ENCODE data around the gene CLMN. TPM values are rescaled to one million over a fixed set of nuclear protein-coding genes. Genes with fewer than 3 reads are reported as not detected.

Gene CLMN
- total RNA-seq, 1 donor from 2014 or later, result 9.6 TPM

- TF ChIP-seq, protein P1, sequence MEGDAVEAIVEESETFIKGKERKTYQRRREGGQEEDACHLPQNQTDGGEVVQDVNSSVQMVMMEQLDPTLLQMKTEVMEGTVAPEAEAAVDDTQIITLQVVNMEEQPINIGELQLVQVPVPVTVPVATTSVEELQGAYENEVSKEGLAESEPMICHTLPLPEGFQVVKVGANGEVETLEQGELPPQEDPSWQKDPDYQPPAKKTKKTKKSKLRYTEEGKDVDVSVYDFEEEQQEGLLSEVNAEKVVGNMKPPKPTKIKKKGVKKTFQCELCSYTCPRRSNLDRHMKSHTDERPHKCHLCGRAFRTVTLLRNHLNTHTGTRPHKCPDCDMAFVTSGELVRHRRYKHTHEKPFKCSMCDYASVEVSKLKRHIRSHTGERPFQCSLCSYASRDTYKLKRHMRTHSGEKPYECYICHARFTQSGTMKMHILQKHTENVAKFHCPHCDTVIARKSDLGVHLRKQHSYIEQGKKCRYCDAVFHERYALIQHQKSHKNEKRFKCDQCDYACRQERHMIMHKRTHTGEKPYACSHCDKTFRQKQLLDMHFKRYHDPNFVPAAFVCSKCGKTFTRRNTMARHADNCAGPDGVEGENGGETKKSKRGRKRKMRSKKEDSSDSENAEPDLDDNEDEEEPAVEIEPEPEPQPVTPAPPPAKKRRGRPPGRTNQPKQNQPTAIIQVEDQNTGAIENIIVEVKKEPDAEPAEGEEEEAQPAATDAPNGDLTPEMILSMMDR (conservative IDR thresholded peaks at IDR 0.05; ENCODE audit: low read depth, low read length), result no peak
- no peak overlapping the region for H3K4me3 ChIP-seq (ENCODE audit: low read depth, low read length)
- no peak for DNase-seq (ENCODE audit: low read depth)
Measured at GRCh38 chr14:95185767-95186392, 133.8 kb downstream of the CLMN start.

DNA sequence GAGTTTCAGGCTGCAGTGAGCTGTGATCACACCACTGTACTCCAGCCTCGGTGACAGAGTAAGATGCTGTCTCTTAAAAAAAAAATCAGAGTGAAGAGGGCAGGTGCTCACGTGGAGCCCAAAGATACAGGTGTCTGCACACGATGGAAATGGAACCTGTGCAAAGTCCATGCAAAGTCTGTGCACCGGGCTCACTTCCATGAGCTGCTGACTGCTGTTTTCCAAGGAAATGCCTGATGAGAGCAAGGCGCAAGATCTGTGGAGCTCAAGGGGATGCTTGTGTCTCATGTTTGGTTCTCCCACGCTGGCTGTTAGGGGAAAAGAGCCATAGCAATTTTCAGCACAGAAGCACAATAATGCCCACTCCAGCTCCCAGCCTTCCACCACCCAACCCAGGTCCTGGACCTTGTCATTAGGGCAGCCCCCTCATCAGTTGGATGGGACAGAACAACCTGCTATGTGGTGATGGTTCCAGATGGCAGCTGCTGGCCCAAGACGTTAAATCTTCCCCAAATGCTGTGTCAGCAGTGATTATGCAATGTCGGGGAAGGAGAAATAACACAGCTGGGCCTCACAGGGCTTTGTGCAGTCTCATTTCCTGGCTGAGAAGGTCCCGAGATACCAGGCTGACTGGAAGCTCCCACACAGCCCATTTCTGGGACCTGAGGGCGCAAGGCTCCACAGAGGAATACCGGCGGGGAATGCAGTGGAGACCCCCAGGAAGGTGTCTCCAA is 134.5 kb downstream of the CLMN start:
- TF ChIP-seq, protein P1 (conservative IDR thresholded peaks at IDR 0.05; ENCODE audit: low read depth, low read length), result no peak
- DNase-seq (ENCODE audit: low read depth), result no peak

GRCh38 chr14:95184413-95184790 is 135.3 kb downstream of the CLMN start:
- no peak for DNase-seq (ENCODE audit: low read depth)
- no peak overlapping the region for H3K4me3 ChIP-seq (ENCODE audit: low read depth, low read length)
- TF ChIP-seq, protein P1 (conservative IDR thresholded peaks at IDR 0.05; ENCODE audit: low read depth, low read length), result no peak

More for the DNA sequence above, 134.5 kb downstream of the CLMN start:
- no peak overlapping the region for H3K4me3 ChIP-seq (ENCODE audit: low read depth, low read length)

DNA sequence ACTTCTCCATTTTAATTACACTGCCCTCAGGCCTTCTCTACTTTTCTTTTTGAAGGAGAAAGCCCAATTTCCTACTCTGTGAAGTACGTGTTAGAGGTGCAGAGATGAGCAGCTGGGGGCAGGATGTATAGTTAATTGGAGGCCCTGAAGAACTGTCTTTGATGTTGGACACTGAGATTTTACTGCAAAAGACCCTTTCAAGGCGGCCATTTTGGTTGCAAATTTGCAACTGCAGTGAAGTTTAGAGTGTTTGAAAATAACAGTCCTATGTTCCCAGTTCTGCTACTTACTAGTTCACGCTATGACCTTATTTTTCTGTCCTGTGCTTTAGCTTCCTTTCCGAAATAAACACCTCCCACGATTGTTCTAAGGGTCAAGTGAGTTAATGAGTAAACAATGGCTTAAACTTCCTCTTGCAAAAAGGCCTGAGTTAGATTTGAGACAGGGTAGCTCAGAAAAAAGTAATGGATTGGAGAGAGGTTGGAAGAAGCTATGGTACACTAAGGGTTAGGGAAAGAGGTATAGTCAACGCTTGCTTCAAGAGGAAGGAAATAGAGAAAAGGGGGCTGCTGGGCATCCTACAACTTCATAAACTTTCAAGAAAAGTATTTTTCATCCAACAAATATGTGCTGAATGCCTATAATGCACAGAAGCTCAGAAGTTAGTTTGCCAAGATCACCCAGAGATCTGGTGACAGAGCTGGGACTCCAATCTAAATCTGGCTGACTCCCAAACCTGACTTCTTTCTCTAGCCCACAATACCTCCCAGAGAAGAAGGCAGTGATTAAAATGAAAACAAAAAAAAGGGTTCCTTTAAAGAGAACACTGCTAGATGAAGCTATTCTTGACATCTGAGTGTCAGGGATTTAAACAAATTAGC is 135.9 kb downstream of the CLMN start:
- TF ChIP-seq, protein P1 (conservative IDR thresholded peaks at IDR 0.05; ENCODE audit: low read depth, low read length), result no peak
- DNase-seq (ENCODE audit: low read depth), result peak; percentile 43
- H3K4me3 ChIP-seq (ENCODE audit: low read depth, low read length), result no peak overlapping the region

DNA sequence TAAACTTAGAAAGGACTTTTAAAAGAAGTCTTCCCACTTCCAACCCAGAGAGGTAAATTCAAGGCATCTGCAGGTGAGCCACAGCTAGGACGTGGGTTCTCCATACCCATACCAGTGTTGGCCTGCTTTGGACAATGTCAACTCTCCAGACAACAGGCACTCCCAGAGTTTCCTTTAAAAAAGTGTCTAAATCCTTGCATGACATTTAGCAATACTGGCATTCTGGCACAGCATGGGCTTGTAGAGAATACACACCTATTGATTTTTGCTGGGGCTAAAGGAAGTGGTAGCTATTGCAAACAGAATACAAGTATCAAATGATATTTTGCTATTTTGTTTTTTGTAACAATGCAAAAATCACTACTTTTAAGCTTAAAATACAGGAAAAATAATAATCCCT is 136.6 kb downstream of the CLMN start:
- DNase-seq (ENCODE audit: low read depth), result no peak
- TF ChIP-seq, protein P1 (conservative IDR thresholded peaks at IDR 0.05; ENCODE audit: low read depth, low read length), result no peak
- no peak overlapping the region for H3K4me3 ChIP-seq (ENCODE audit: low read depth, low read length)

- TF ChIP-seq, protein P1 (conservative IDR thresholded peaks at IDR 0.05; ENCODE audit: low read depth, low read length), result no peak
- DNase-seq (ENCODE audit: low read depth), result no peak
Measured at GRCh38 chr14:95182379-95182778, 137.3 kb downstream of the CLMN start.

More at GRCh38 chr14:95182379-95182778, 137.3 kb downstream of the CLMN start:
- no peak overlapping the region for H3K4me3 ChIP-seq (ENCODE audit: low read depth, low read length)
